Middle frontal gyrus (tissue), 1 donor: ENCODE results near the gene ST8SIA6.

Source experiments
- DNase-seq: peaks from one replicate; pipeline ENCODE4 v3.0.0-alpha.2; 2015; ENCODE audit warnings: low spot score; ENCODE audit errors: extremely low spot score

Gene ST8SIA6

GRCh38 chr10:17272648-17273047 is 181.7 kb downstream of the ST8SIA6 start:
- DNase-seq, result no peak
